Endothelial cell of umbilical vein (primary cell): ENCODE data around the gene ADARB2. TPM values are rescaled to one million over a fixed set of nuclear protein-coding genes. Genes with fewer than 3 reads are reported as not detected.

Experiments
- BruUV-seq: library from RNA; stranded (reverse); fragments of 400-500 nt; replicated peaks from 2 replicates; lab custom pipeline; 2021; lab: Mats Ljungman, UMichigan
- CTCF ChIA-PET: fragments of 300-600, 350-600 bp; sonication (Branson Sonifier 250); formaldehyde crosslinking; loops from one replicate; lab custom pipeline; 2021; ENCODE audit warnings: antibody characterized with exemption, inconsistent platforms; lab: Charles Lee
- POLR2A ChIA-PET: fragments of 300-600, 350-600 bp; sonication (Branson Sonifier 250); formaldehyde crosslinking; loops from one replicate; lab custom pipeline; 2021; ENCODE audit warnings: antibody characterized with exemption, inconsistent platforms; lab: Charles Lee
- DNase-seq: peaks from one replicate; pipeline ENCODE4 v3.0.0-alpha.2; 2011; ENCODE audit warnings: low read depth, low spot score
- FAIRE-seq: peaks from 2 replicates; lab custom pipeline; 2011; peaks lifted over from hg19 to GRCh38; lab: Jason Lieb, UNC
- H2AFZ ChIP-seq: 2 replicates; pipeline ENCODE4 v1.6.0; 2012; ENCODE audit warnings: low read depth, low read length, control low read depth, inconsistent platforms
- H3K27ac ChIP-seq: 2 replicates; pipeline ENCODE4 v1.5.1; 2011; ENCODE audit warnings: low read depth, mild to moderate bottlenecking, control low read depth, low read length, moderate library complexity; ENCODE audit not compliant: insufficient read depth
- H3K27me3 ChIP-seq, 2 experiments: 2 replicates each; pipeline versions ENCODE4 v1.6.0 to v1.6.1; 2011; ENCODE audit warnings: low read length in 2 of 2, mixed read lengths in 1 of 2; ENCODE audit not compliant: control insufficient read depth in 2 of 2, insufficient read depth in 2 of 2
- H3K36me3 ChIP-seq, 2 experiments: 2 replicates in 1 of 2; 3 replicates in 1 of 2; pipeline ENCODE4 v1.5.1; 2011; ENCODE audit warnings: low read length in 2 of 2, mild to moderate bottlenecking in 1 of 2, moderate library complexity in 1 of 2; ENCODE audit not compliant: control insufficient read depth in 2 of 2, insufficient read depth in 2 of 2; ENCODE audit errors: extremely low read depth in 1 of 2
- H3K4me1 ChIP-seq: 3 replicates; pipeline ENCODE4 v1.5.1; 2011; ENCODE audit warnings: mild to moderate bottlenecking, low read length; ENCODE audit not compliant: control insufficient read depth, insufficient read depth; ENCODE audit errors: extremely low read depth
- H3K4me2 ChIP-seq: 2 replicates; pipeline ENCODE4 v1.6.1; 2011; ENCODE audit warnings: low read length, control low read depth, mixed read lengths; ENCODE audit not compliant: insufficient read depth
- H3K4me3 ChIP-seq, 3 experiments: fragments of 200-600 bp in 1 of 3; sonication (generic), shearing (Covaris generic) in 1 of 3; replicated peaks in 1 of 3; 2 replicates each; pipeline ENCODE4 v1.5.1; 2011 to 2016; ENCODE audit warnings: control low read depth in 3 of 3, low read length in 3 of 3, mild to moderate bottlenecking in 2 of 3, inconsistent platforms in 1 of 3, low read depth in 1 of 3, moderate library complexity in 1 of 3; ENCODE audit not compliant: insufficient read depth in 1 of 3
- H3K79me2 ChIP-seq: 2 replicates; pipeline ENCODE4 v1.6.0; 2012; ENCODE audit warnings: low read length, inconsistent platforms; ENCODE audit not compliant: control insufficient read depth, insufficient read depth
- H3K9ac ChIP-seq: replicated peaks from 2 replicates; pipeline ENCODE3; 2011; ENCODE audit warnings: low read length, control low read depth; ENCODE audit not compliant: insufficient read depth; ENCODE audit errors: extremely low read depth
- H3K9me1 ChIP-seq: replicated peaks from 3 replicates; pipeline ENCODE4 v1.6.0; 2011; ENCODE audit warnings: mild to moderate bottlenecking, low read length; ENCODE audit not compliant: control insufficient read depth, insufficient read depth; ENCODE audit errors: extremely low read depth
- H3K9me3 ChIP-seq: replicated peaks from 2 replicates; pipeline ENCODE4 v1.5.1; 2012; ENCODE audit warnings: low read length, inconsistent platforms; ENCODE audit not compliant: control insufficient read depth, insufficient read depth
- H4K20me1 ChIP-seq: replicated peaks from 2 replicates; pipeline ENCODE3; 2011; ENCODE audit warnings: mild to moderate bottlenecking, low read length; ENCODE audit not compliant: control insufficient read depth, insufficient read depth; ENCODE audit errors: extremely low read depth
- CTCF ChIP-seq, 2 donors: IDR thresholded peaks; 1 replicate in 1 of 2; 2 replicates in 1 of 2; pipeline ENCODE4 v1.5.1; 2011; ENCODE audit warnings: low read length in 2 of 2, mild to moderate bottlenecking in 2 of 2, moderate library complexity in 2 of 2, control low read depth in 1 of 2, inconsistent platforms in 1 of 2, low read depth in 1 of 2; ENCODE audit not compliant: insufficient read depth in 1 of 2; ENCODE audit errors: extremely low read depth in 1 of 2
- EZH2 ChIP-seq: IDR thresholded peaks from 2 replicates; pipeline ENCODE4 v1.6.1; 2012; ENCODE audit warnings: borderline replicate concordance, low read depth, mild to moderate bottlenecking, moderate library complexity, low read length, inconsistent platforms; ENCODE audit not compliant: severe bottlenecking
- FOS ChIP-seq: IDR thresholded peaks from 2 replicates; pipeline ENCODE4 v1.6.1; 2011; ENCODE audit warnings: mild to moderate bottlenecking, low read length, moderate library complexity, borderline replicate concordance; ENCODE audit not compliant: insufficient read depth
- GATA2 ChIP-seq: IDR thresholded peaks from 2 replicates; pipeline ENCODE4 v1.7.0; 2011; ENCODE audit warnings: low read depth, mild to moderate bottlenecking, moderate library complexity, mixed read lengths, low read length; ENCODE audit not compliant: insufficient read length, insufficient read depth
- JUN ChIP-seq: IDR thresholded peaks from 2 replicates; pipeline ENCODE4 v1.6.1; 2011; ENCODE audit warnings: borderline replicate concordance, low read depth; ENCODE audit not compliant: insufficient read length, insufficient read depth
- MAX ChIP-seq: IDR thresholded peaks from 2 replicates; pipeline ENCODE4 v1.6.1; 2011; ENCODE audit not compliant: insufficient read depth, insufficient read length
- MYC ChIP-seq: IDR thresholded peaks from one replicate; pipeline ENCODE4 v1.6.1; 2011; ENCODE audit warnings: mild to moderate bottlenecking, low read depth, low read length
- POLR2A ChIP-seq: IDR thresholded peaks from 2 replicates; pipeline ENCODE4 v1.6.1; 2012; ENCODE audit warnings: low read depth, mild to moderate bottlenecking, control low read depth, low read length
- POLR2AphosphoS5 ChIP-seq: IDR thresholded peaks from 2 replicates; pipeline ENCODE4 v1.6.1; 2012; ENCODE audit warnings: low read depth, mild to moderate bottlenecking, control low read depth, low read length, moderate library complexity; ENCODE audit not compliant: insufficient read depth
- dilution Hi-C: fragments of 300-500 bp; cut with MboI; formaldehyde crosslinking; loops from one replicate; pipeline ENCODE4 v1.15.0; 2019; ENCODE audit warnings: low sequenced_read_pairs; ENCODE audit not compliant: extremely low pct_ligation_motif_present
- intact Hi-C: fragments of 100-400 bp; cut with micrococcal nuclease; formaldehyde crosslinking; loops from one replicate; pipeline ENCODE4 v1.10.0; 2022
- polyA plus RNA-seq, 4 experiments: library from polyadenylated mRNA; depleted of rRNA in 3 of 4; stranded (reverse) in 3 of 4; unstranded in 1 of 4; fragments of >200 nt; gene quantifications; 2 replicates each; pipeline versions ENCODE4 v1.2.1 to v1.2.3, GENCODE V29; 2011 to 2012; ENCODE audit warnings: missing spikeins in 1 of 4
- total RNA-seq: library from RNA; stranded (reverse); gene quantifications from 2 replicates; pipeline ENCODE4 v1.2.3, GENCODE V29; 2021

Gene ADARB2
- total and polyA plus RNA-seq, 2 donors (not counting 3 experiments of a cell fraction or from before 2014, with no cell fraction given), result not detected

- intact Hi-C loops (no loop called here), dilution Hi-C loops (no loop called here)
- no peaks in the 10 kb centered on the region for H3K9me1 ChIP-seq
- ChIA-PET CTCF (no interaction called here), POLR2A (no interaction called here)
- FAIRE-seq, result no peak
- no peaks in the 10 kb centered on the region for H3K27me3 ChIP-seq
- H3K4me2 ChIP-seq, result no peak overlapping the region
- no peak for DNase-seq
- H3K9ac ChIP-seq, result no peak overlapping the region
- H3K79me2 ChIP-seq, result no peaks in the 10 kb centered on the region
- no peaks in the 10 kb centered on the region for H3K4me1 ChIP-seq
- BruUV-seq, result no TSS peak
- H3K9me3 ChIP-seq, result peaks cover 7% of the 10 kb centered on the region
- no peak for TF ChIP-seq MYC
- TF ChIP-seq POLR2A, result no peak
- no peak for TF ChIP-seq POLR2AphosphoS5
- TF ChIP-seq EZH2, result no peak
- TF ChIP-seq FOS, result no peak
- TF ChIP-seq MAX, result no peak
- no peak for TF ChIP-seq CTCF (IDR thresholded peaks at IDR 0.05; ENCODE audit: extremely low read depth in 1 of 2, insufficient read depth in 1 of 2, low read depth in 1 of 2, low read length in 2 of 2)
- TF ChIP-seq GATA2, result no peak
- TF ChIP-seq JUN, result no peak
- H3K36me3 ChIP-seq, result no peaks in the 10 kb centered on the region
- no peak overlapping the region for H3K4me3 ChIP-seq
- no peaks in the 10 kb centered on the region for H4K20me1 ChIP-seq
- no peak overlapping the region for H2AFZ ChIP-seq
- H3K27ac ChIP-seq, result no peak overlapping the region
Measured at GRCh38 chr10:1406967-1407945, 330.1 kb downstream of the ADARB2 start.
